ENCODE results near the gene COX10.
"Not testable (repeated sequence)": the region's sequence is repeated elsewhere in the genome, so short reads cannot be mapped to it uniquely, and the experiment has no call there.

GRCh38 chr17:14177801-14178200 lies 108.5 kb downstream of the COX10 start:
- TF ChIP-seq, protein P1, sequence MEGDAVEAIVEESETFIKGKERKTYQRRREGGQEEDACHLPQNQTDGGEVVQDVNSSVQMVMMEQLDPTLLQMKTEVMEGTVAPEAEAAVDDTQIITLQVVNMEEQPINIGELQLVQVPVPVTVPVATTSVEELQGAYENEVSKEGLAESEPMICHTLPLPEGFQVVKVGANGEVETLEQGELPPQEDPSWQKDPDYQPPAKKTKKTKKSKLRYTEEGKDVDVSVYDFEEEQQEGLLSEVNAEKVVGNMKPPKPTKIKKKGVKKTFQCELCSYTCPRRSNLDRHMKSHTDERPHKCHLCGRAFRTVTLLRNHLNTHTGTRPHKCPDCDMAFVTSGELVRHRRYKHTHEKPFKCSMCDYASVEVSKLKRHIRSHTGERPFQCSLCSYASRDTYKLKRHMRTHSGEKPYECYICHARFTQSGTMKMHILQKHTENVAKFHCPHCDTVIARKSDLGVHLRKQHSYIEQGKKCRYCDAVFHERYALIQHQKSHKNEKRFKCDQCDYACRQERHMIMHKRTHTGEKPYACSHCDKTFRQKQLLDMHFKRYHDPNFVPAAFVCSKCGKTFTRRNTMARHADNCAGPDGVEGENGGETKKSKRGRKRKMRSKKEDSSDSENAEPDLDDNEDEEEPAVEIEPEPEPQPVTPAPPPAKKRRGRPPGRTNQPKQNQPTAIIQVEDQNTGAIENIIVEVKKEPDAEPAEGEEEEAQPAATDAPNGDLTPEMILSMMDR (IDR thresholded peaks at IDR 0.05): not testable (repeated sequence)
- not testable (repeated sequence) for TF ChIP-seq POLR2A, EP300 (IDR thresholded peaks at IDR 0.05)
